ENCODE results near the gene SND1.
A peak's percentile ranks its signal among the peaks of the same experiment; 100 is the strongest.
"Not testable (repeated sequence)": the region's sequence is repeated elsewhere in the genome, so short reads cannot be mapped to it uniquely, and the experiment has no call there.

SND1 gene

GRCh38 chr7:128103498-128104107, 451.6 kb downstream of the SND1 start:
- DNase-seq (ENCODE audit: insufficient read length, low spot score) (no peak), FAIRE-seq (no peak)

GRCh38 chr7:128104108-128104742, 452.2 kb downstream of the SND1 start:
- DNase-seq (ENCODE audit: insufficient read length, low spot score) = no peak

GRCh38 chr7:128105228-128106022, 453.4 kb downstream of the SND1 start:
- no peak for DNase-seq (ENCODE audit: insufficient read length, low spot score)
- FAIRE-seq = no peak

More at GRCh38 chr7:128104108-128104742, 452.2 kb downstream of the SND1 start:
- FAIRE-seq = no peak

GRCh38 chr7:128106821-128107220, 454.8 kb downstream of the SND1 start:
- FAIRE-seq (no peak), DNase-seq (ENCODE audit: insufficient read length, low spot score) (no peak)

- not testable (repeated sequence) for DNase-seq (ENCODE audit: insufficient read length, low spot score); FAIRE-seq
These were observed 455.5 kb downstream of the SND1 start for GRCh38 chr7:128107516-128107915.

GRCh38 chr7:128108129-128108528, 456.1 kb downstream of the SND1 start:
- no peak for FAIRE-seq
- no peak for DNase-seq (ENCODE audit: insufficient read length, low spot score)

- no peak for DNase-seq (ENCODE audit: insufficient read length, low spot score)
These were observed 456.8 kb downstream of the SND1 start for GRCh38 chr7:128108641-128109423.

GRCh38 chr7:128109424-128109969, 457.5 kb downstream of the SND1 start:
- FAIRE-seq; DNase-seq (ENCODE audit: insufficient read length, low spot score): not testable (repeated sequence)

More at GRCh38 chr7:128108641-128109423, 456.8 kb downstream of the SND1 start:
- FAIRE-seq = no peak

GRCh38 chr7:128110641-128111364, 458.8 kb downstream of the SND1 start:
- FAIRE-seq (no peak), DNase-seq (ENCODE audit: insufficient read length, low spot score) (no peak)

- no peak for FAIRE-seq
- DNase-seq (ENCODE audit: insufficient read length, low spot score) = no peak
These were observed 460.2 kb downstream of the SND1 start for GRCh38 chr7:128112018-128112780.

- FAIRE-seq (no peak), DNase-seq (ENCODE audit: insufficient read length, low spot score) (no peak)
These were observed 460.8 kb downstream of the SND1 start for GRCh38 chr7:128112781-128113221.

GRCh38 chr7:128113839-128114238, 461.8 kb downstream of the SND1 start:
- DNase-seq (ENCODE audit: insufficient read length, low spot score) (no peak), FAIRE-seq (no peak)

- no peak for DNase-seq (ENCODE audit: insufficient read length, low spot score)
- FAIRE-seq = peak; percentile 9
These were observed 462.8 kb downstream of the SND1 start for GRCh38 chr7:128114806-128115205.

GRCh38 chr7:128115336-128115820, 463.4 kb downstream of the SND1 start:
- FAIRE-seq = no peak

GRCh38 chr7:128115821-128116723, 464.1 kb downstream of the SND1 start:
- DNase-seq (ENCODE audit: insufficient read length, low spot score) = no peak

More at GRCh38 chr7:128115336-128115820, 463.4 kb downstream of the SND1 start:
- peak; percentile 34 for DNase-seq (ENCODE audit: insufficient read length, low spot score)

GRCh38 chr7:128116740-128117139, 464.7 kb downstream of the SND1 start:
- no peak for FAIRE-seq

More at GRCh38 chr7:128115821-128116723, 464.1 kb downstream of the SND1 start:
- FAIRE-seq = no peak

GRCh38 chr7:128117691-128118090, 465.7 kb downstream of the SND1 start:
- DNase-seq (ENCODE audit: insufficient read length, low spot score) = no peak
- FAIRE-seq = no peak

More at GRCh38 chr7:128116740-128117139, 464.7 kb downstream of the SND1 start:
- DNase-seq (ENCODE audit: insufficient read length, low spot score) = no peak

GRCh38 chr7:128119036-128119435, 467.0 kb downstream of the SND1 start:
- DNase-seq (ENCODE audit: insufficient read length, low spot score) (no peak), FAIRE-seq (no peak)
